ENCODE data around the gene ITGB4. TPM values are rescaled to one million over a fixed set of nuclear protein-coding genes. Genes with fewer than 3 reads are reported as not detected.

ITGB4 gene
- total and polyA plus RNA-seq, 10 of the 15 experiments (the other 5 are each of a cell fraction or from before 2014, with no cell fraction given): 0.06 to 1.6 (median 0.27) TPM; not detected in 2

DNA sequence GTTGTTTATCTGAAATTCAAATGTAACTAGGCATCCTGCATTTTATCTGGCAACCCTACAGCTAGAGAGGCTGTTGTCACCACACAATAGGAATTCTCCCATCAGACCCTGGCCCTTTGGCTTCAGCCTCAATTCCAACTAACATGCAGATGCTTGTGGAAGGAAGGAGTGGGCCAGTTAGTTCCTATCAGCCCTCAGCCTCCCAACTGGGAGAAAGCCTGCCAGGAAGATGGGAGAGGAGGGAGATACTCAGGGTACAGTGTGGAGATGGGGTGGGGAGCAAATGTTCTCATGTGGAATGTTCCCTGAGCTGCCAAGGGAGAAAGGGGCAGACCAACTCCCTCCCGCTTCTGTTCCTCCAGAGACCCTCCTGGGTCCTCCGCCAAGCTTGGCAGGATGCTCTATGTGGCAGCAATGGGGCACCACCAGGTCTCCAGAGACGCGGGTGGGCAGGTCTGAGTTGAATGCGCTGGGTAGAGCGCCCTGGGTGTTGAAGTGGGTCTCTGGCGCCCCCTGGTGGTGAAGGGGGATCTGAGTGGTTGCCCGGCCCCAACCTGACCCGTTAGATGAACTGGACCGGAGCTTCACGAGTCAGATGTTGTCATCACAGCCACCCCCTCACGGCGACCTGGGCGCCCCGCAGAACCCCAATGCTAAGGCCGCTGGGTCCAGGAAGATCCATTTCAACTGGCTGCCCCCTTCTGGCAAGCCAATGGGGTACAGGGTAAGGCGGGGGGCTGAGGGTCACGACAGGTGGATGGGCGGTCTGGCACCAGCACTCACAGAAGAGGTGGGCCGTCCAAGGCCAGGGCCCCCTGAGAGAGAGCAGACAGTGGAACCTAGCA, 28.5 kb downstream of the ITGB4 start (continued):
- TF ChIP-seq, protein P1, sequence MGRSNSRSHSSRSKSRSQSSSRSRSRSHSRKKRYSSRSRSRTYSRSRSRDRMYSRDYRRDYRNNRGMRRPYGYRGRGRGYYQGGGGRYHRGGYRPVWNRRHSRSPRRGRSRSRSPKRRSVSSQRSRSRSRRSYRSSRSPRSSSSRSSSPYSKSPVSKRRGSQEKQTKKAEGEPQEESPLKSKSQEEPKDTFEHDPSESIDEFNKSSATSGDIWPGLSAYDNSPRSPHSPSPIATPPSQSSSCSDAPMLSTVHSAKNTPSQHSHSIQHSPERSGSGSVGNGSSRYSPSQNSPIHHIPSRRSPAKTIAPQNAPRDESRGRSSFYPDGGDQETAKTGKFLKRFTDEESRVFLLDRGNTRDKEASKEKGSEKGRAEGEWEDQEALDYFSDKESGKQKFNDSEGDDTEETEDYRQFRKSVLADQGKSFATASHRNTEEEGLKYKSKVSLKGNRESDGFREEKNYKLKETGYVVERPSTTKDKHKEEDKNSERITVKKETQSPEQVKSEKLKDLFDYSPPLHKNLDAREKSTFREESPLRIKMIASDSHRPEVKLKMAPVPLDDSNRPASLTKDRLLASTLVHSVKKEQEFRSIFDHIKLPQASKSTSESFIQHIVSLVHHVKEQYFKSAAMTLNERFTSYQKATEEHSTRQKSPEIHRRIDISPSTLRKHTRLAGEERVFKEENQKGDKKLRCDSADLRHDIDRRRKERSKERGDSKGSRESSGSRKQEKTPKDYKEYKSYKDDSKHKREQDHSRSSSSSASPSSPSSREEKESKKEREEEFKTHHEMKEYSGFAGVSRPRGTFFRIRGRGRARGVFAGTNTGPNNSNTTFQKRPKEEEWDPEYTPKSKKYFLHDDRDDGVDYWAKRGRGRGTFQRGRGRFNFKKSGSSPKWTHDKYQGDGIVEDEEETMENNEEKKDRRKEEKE (IDR thresholded peaks at IDR 0.05): no peak
- TF ChIP-seq EP300 (IDR thresholded peaks at IDR 0.05; ENCODE audit: borderline replicate concordance in 1 of 2, control insufficient read depth in 1 of 2, low read depth in 2 of 2, low read length in 2 of 2) (no peak), BACH1 (IDR thresholded peaks at IDR 0.05; ENCODE audit: borderline replicate concordance) (no peak), SMAD5 (IDR thresholded peaks at IDR 0.05; ENCODE audit: low read depth) (no peak), EGR1 (IDR thresholded peaks at IDR 0.05; ENCODE audit: borderline replicate concordance in 1 of 2, low read depth in 2 of 2, low read length in 2 of 2) (no peak), ATF7 (IDR thresholded peaks at IDR 0.05; ENCODE audit: low read depth) (no peak), CBFB (IDR thresholded peaks at IDR 0.05; ENCODE audit: low read depth) (no peak), SIX5 (IDR thresholded peaks at IDR 0.05; ENCODE audit: low read depth, low read length, severe bottlenecking) (no peak), PML (IDR thresholded peaks at IDR 0.05; ENCODE audit: low read length) (no peak), CHD4 (IDR thresholded peaks at IDR 0.05) (no peak), YY1 (IDR thresholded peaks at IDR 0.05; ENCODE audit: low read depth, low read length) (peak; percentile 45; the same call in 1 of the 2 replicates), PAX8 (IDR thresholded peaks at IDR 0.05) (no peak), CREB1 (IDR thresholded peaks at IDR 0.05; ENCODE audit: low read depth) (no peak), RCOR1 (conservative IDR thresholded peaks at IDR 0.05; ENCODE audit: low read depth, low read length) (no peak), HDAC6 (IDR thresholded peaks at IDR 0.05; ENCODE audit: unreplicated experiment) (no peak), STAT1 (conservative IDR thresholded peaks at IDR 0.05) (0 out of 2 replicates have a peak, but pooled peaks have one; percentile 63), TCF12 (IDR thresholded peaks at IDR 0.05; ENCODE audit: low read depth, low read length) (no peak), ZNF384 (IDR thresholded peaks at IDR 0.05; ENCODE audit: borderline replicate concordance, low read depth, low read length) (no peak), MEF2B (IDR thresholded peaks at IDR 0.05; ENCODE audit: partially characterized antibody, poor library complexity, severe bottlenecking) (peak; percentile 62), BCL11A (IDR thresholded peaks at IDR 0.05; ENCODE audit: low read depth, low read length) (no peak)
- TF ChIP-seq, protein P2, sequence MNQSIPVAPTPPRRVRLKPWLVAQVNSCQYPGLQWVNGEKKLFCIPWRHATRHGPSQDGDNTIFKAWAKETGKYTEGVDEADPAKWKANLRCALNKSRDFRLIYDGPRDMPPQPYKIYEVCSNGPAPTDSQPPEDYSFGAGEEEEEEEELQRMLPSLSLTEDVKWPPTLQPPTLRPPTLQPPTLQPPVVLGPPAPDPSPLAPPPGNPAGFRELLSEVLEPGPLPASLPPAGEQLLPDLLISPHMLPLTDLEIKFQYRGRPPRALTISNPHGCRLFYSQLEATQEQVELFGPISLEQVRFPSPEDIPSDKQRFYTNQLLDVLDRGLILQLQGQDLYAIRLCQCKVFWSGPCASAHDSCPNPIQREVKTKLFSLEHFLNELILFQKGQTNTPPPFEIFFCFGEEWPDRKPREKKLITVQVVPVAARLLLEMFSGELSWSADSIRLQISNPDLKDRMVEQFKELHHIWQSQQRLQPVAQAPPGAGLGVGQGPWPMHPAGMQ (IDR thresholded peaks at IDR 0.05; ENCODE audit: borderline replicate concordance): no peak
- TF ChIP-seq, protein P3, sequence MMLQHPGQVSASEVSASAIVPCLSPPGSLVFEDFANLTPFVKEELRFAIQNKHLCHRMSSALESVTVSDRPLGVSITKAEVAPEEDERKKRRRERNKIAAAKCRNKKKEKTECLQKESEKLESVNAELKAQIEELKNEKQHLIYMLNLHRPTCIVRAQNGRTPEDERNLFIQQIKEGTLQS (IDR thresholded peaks at IDR 0.05; ENCODE audit: borderline replicate concordance, extremely low read depth, low read depth, low read length): no peak
- TF ChIP-seq, protein P4, sequence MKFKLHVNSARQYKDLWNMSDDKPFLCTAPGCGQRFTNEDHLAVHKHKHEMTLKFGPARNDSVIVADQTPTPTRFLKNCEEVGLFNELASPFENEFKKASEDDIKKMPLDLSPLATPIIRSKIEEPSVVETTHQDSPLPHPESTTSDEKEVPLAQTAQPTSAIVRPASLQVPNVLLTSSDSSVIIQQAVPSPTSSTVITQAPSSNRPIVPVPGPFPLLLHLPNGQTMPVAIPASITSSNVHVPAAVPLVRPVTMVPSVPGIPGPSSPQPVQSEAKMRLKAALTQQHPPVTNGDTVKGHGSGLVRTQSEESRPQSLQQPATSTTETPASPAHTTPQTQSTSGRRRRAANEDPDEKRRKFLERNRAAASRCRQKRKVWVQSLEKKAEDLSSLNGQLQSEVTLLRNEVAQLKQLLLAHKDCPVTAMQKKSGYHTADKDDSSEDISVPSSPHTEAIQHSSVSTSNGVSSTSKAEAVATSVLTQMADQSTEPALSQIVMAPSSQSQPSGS (IDR thresholded peaks at IDR 0.05; ENCODE audit: low read length): no peak
- TF ChIP-seq, protein P5, sequence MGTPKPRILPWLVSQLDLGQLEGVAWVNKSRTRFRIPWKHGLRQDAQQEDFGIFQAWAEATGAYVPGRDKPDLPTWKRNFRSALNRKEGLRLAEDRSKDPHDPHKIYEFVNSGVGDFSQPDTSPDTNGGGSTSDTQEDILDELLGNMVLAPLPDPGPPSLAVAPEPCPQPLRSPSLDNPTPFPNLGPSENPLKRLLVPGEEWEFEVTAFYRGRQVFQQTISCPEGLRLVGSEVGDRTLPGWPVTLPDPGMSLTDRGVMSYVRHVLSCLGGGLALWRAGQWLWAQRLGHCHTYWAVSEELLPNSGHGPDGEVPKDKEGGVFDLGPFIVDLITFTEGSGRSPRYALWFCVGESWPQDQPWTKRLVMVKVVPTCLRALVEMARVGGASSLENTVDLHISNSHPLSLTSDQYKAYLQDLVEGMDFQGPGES (IDR thresholded peaks at IDR 0.05): 0 out of 2 replicates have a peak, but pooled peaks have one; percentile 26
